Measurements from ENCODE around the gene CACNA1H. TPM values are rescaled to one million over a fixed set of nuclear protein-coding genes. Genes with fewer than 3 reads are reported as not detected.
A peak's percentile ranks its signal among the peaks of the same experiment; 100 is the strongest.

Gene CACNA1H
- total RNA-seq, 1 donor from 2014 or later, result 9.5 TPM

DNA sequence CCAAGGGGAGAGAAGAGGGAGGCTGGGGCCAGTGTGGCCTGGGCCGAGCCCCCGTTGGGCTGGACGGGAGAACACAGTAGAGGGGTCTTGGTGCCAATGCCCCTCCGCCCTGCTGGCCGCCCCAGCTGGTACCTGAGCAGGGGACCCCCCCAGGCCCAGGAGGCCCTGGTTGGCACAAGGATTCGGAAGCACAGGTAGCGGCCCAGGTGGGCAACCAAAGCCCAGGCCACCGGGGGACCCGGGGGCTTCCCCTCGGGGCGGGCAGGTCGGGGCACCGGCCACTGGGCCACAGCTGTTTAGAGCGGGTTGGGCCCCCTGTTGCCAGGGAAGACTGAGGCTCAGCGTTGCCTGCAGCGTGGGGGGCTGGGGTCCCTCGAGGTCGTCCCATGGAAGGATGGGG lies 28.6 kb upstream of the CACNA1H start:
- Histone ChIP-seq H3K4me3 (no peak overlapping the region), H3K4me2 (no peak overlapping the region), H3K27me3 (no peaks in the 10 kb centered on the region), H3K4me1 (peaks cover 24% of the 10 kb centered on the region), H3K9me3 (ENCODE audit: low read depth) (no peaks in the 10 kb centered on the region), H3F3A (ENCODE audit: low read depth) (no peaks in the 10 kb centered on the region), H2AFZ (replicated peaks) (no peak overlapping the region), H3K27ac (no peak overlapping the region), H3K36me3 (no peaks in the 10 kb centered on the region), H4K20me1 (ENCODE audit: low read depth) (no peaks in the 10 kb centered on the region), H3K9ac (no peak overlapping the region), H3K79me2 (ENCODE audit: low read depth) (no peaks in the 10 kb centered on the region)
- no peak overlapping the region for H3K27ac Mint-ChIP-seq
- H3K4me3 Mint-ChIP-seq, result no peak overlapping the region
- H3K4me1 Mint-ChIP-seq, result peaks cover 9% of the 10 kb centered on the region
- no peak for DNase-seq (ENCODE audit: low spot score)
- no peaks in the 10 kb centered on the region for H3K9me3 Mint-ChIP-seq
- H3K27me3 Mint-ChIP-seq (ENCODE audit: insufficient read depth, low read depth), result peaks cover 4% of the 10 kb centered on the region
- H3K36me3 Mint-ChIP-seq, result no peaks in the 10 kb centered on the region
- TF ChIP-seq EZH2phosphoT487 (IDR thresholded peaks at IDR 0.05), result no peak
- no peak for TF ChIP-seq EZH2 (IDR thresholded peaks at IDR 0.05)
- TF ChIP-seq, protein P1, sequence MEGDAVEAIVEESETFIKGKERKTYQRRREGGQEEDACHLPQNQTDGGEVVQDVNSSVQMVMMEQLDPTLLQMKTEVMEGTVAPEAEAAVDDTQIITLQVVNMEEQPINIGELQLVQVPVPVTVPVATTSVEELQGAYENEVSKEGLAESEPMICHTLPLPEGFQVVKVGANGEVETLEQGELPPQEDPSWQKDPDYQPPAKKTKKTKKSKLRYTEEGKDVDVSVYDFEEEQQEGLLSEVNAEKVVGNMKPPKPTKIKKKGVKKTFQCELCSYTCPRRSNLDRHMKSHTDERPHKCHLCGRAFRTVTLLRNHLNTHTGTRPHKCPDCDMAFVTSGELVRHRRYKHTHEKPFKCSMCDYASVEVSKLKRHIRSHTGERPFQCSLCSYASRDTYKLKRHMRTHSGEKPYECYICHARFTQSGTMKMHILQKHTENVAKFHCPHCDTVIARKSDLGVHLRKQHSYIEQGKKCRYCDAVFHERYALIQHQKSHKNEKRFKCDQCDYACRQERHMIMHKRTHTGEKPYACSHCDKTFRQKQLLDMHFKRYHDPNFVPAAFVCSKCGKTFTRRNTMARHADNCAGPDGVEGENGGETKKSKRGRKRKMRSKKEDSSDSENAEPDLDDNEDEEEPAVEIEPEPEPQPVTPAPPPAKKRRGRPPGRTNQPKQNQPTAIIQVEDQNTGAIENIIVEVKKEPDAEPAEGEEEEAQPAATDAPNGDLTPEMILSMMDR (IDR thresholded peaks at IDR 0.05), result no peak

DNA sequence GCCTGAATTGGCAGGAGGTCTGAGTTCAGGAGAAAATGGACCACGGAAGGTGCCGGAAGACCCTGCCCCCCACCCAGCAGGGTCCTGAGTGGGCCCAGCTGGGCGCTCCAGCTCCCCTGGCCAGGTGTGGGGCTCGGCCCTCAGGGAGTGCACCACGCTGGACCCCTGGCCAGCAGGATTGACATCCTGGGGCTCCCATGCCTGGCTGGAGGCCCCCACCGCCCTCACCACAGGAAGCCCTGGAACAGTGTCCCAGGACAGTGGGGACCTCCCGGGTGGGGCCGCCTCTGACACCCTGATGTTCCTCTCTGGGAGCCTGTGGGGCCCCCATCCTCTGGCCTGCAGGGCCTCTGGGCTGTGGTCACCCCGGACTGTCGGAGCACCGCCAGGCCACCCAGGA lies 28.1 kb upstream of the CACNA1H start:
- Histone ChIP-seq H3K9ac (no peak overlapping the region), H3K4me1 (peaks cover 24% of the 10 kb centered on the region), H3K27ac (no peak overlapping the region), H3K9me3 (ENCODE audit: low read depth) (no peaks in the 10 kb centered on the region), H3K79me2 (ENCODE audit: low read depth) (no peaks in the 10 kb centered on the region), H3F3A (ENCODE audit: low read depth) (no peaks in the 10 kb centered on the region), H3K4me3 (no peak overlapping the region), H3K4me2 (no peak overlapping the region), H2AFZ (replicated peaks) (no peak overlapping the region), H4K20me1 (ENCODE audit: low read depth) (no peaks in the 10 kb centered on the region), H3K27me3 (no peaks in the 10 kb centered on the region), H3K36me3 (no peaks in the 10 kb centered on the region)
- no peak for DNase-seq (ENCODE audit: low spot score)
- Mint-ChIP-seq H3K36me3 (no peaks in the 10 kb centered on the region), H3K27me3 (ENCODE audit: insufficient read depth, low read depth) (peaks cover 4% of the 10 kb centered on the region), H3K4me1 (peaks cover 7% of the 10 kb centered on the region), H3K9me3 (no peaks in the 10 kb centered on the region), H3K27ac (no peak overlapping the region), H3K4me3 (no peak overlapping the region)
- TF ChIP-seq EZH2 (IDR thresholded peaks at IDR 0.05), result no peak
- TF ChIP-seq, protein P1 (IDR thresholded peaks at IDR 0.05), result no peak
- TF ChIP-seq EZH2phosphoT487 (IDR thresholded peaks at IDR 0.05), result no peak

DNA sequence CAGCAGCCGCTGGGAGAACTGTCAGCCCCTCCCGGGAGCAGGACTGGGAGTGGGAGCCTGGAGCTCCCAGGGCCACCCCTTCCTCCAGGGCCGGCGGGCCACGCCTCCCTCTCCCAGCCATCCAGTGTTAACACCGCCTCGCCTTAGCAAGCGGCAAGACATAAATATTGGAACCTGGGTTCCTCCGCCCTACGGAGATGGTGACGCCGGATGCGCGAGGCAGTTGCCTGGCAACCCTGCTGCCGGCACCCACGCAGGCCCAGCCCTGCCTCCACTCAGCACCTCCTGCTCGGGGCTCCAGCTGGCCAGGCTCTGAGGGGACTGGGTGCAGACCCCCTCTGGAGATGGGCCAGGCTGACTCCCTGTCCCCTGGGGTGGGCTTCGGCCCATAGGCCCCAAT lies 27.4 kb upstream of the CACNA1H start:
- Mint-ChIP-seq H3K27ac (no peak overlapping the region), H3K4me3 (no peak overlapping the region), H3K9me3 (no peaks in the 10 kb centered on the region), H3K36me3 (no peaks in the 10 kb centered on the region), H3K27me3 (ENCODE audit: insufficient read depth, low read depth) (peaks cover 4% of the 10 kb centered on the region), H3K4me1 (peaks cover 7% of the 10 kb centered on the region)
- H3K27me3 ChIP-seq, result no peaks in the 10 kb centered on the region
- no peak overlapping the region for H3K4me2 ChIP-seq
- peaks cover 17% of the 10 kb centered on the region for H3K4me1 ChIP-seq
- H3K36me3 ChIP-seq, result no peaks in the 10 kb centered on the region
- no peak overlapping the region for H3K4me3 ChIP-seq
- no peak overlapping the region for H3K27ac ChIP-seq
- H3K9ac ChIP-seq, result no peak overlapping the region
- no peaks in the 10 kb centered on the region for H3K9me3 ChIP-seq (ENCODE audit: low read depth)
- no peak for TF ChIP-seq EZH2 (IDR thresholded peaks at IDR 0.05)
- TF ChIP-seq, protein P1 (IDR thresholded peaks at IDR 0.05), result no peak
- TF ChIP-seq EZH2phosphoT487 (IDR thresholded peaks at IDR 0.05), result no peak
- DNase-seq (ENCODE audit: low spot score), result peak; percentile 47
- H3K79me2 ChIP-seq (ENCODE audit: low read depth), result no peaks in the 10 kb centered on the region
- H4K20me1 ChIP-seq (ENCODE audit: low read depth), result no peaks in the 10 kb centered on the region
- no peak overlapping the region for H2AFZ ChIP-seq (replicated peaks)
- no peaks in the 10 kb centered on the region for H3F3A ChIP-seq (ENCODE audit: low read depth)
